A204.1 (cell line): ENCODE data around the gene ZER1.

ENCODE experiments used
- FAIRE-seq: peaks from 2 replicates; lab custom pipeline; 2012; peaks lifted over from hg19 to GRCh38; lab: Jason Lieb, UNC

ZER1 gene

GRCh38 chr9:128733256-128733655 is 38.5 kb downstream of the ZER1 start:
- peak; percentile 95 for FAIRE-seq

GRCh38 chr9:128732576-128732975 is 39.2 kb downstream of the ZER1 start:
- no peak for FAIRE-seq

- no peak for FAIRE-seq
Observed at GRCh38 chr9:128731691-128732090, 40.0 kb downstream of the ZER1 start.

GRCh38 chr9:128731093-128731492 is 40.6 kb downstream of the ZER1 start:
- FAIRE-seq: no peak

GRCh38 chr9:128729766-128730517 is 41.8 kb downstream of the ZER1 start:
- FAIRE-seq: no peak

GRCh38 chr9:128729302-128729701 is 42.4 kb downstream of the ZER1 start:
- no peak for FAIRE-seq

GRCh38 chr9:128728298-128728697 is 43.4 kb downstream of the ZER1 start:
- no peak for FAIRE-seq

GRCh38 chr9:128727640-128728248 is 44.0 kb downstream of the ZER1 start:
- no peak for FAIRE-seq

- FAIRE-seq: no peak
Observed at GRCh38 chr9:128724744-128725211, 46.9 kb downstream of the ZER1 start.

GRCh38 chr9:128723866-128724743 is 47.6 kb downstream of the ZER1 start, which contains the start of gene ZDHHC12:
Gene ZDHHC12, minus strand, starts transcription at chr9:128724127. Its CDS starts 34 bp downstream, at chr9:128724093.
- peak; percentile 96 for FAIRE-seq

- no peak for FAIRE-seq
Observed at GRCh38 chr9:128723352-128723865, 48.3 kb downstream of the ZER1 start.

GRCh38 chr9:128722380-128723351 is 49.1 kb downstream of the ZER1 start:
- no peak for FAIRE-seq

- FAIRE-seq: no peak
Observed at GRCh38 chr9:128721487-128722010, 50.2 kb downstream of the ZER1 start.

GRCh38 chr9:128720841-128721486 is 50.8 kb downstream of the ZER1 start:
- FAIRE-seq: no peak

- no peak for FAIRE-seq
Observed at GRCh38 chr9:128719919-128720605, 51.7 kb downstream of the ZER1 start.

GRCh38 chr9:128718475-128718874 is 53.3 kb downstream of the ZER1 start:
- FAIRE-seq: no peak

- no peak for FAIRE-seq
Observed at GRCh38 chr9:128718047-128718446, 53.7 kb downstream of the ZER1 start.

GRCh38 chr9:128716581-128717254 is 55.0 kb downstream of the ZER1 start:
- FAIRE-seq: no peak

GRCh38 chr9:128715436-128715750 is 56.3 kb downstream of the ZER1 start:
- no peak for FAIRE-seq
